Stimulated activated CD4-positive, alpha-beta T cell treated with anti-CD3 and anti-CD28 coated beads, Interleukin-1b, Interleukin-23, amount 100 ng/mL, for 48 hours (primary cell): Measurements from ENCODE around the gene SLC4A5.

Experiments used
- DNase-seq: peaks from one replicate; pipeline ENCODE4 v3.0.0-alpha.2; 2020

SLC4A5 gene

GRCh38 chr2:74307720-74308119 lies 35.5 kb downstream of the SLC4A5 start:
- no peak for DNase-seq

- no peak for DNase-seq
Measured at GRCh38 chr2:74304332-74305148, 38.7 kb downstream of the SLC4A5 start.

- no peak for DNase-seq
Measured at GRCh38 chr2:74302865-74303264, 40.4 kb downstream of the SLC4A5 start.

- no peak for DNase-seq
Measured at GRCh38 chr2:74301262-74301661, 42.0 kb downstream of the SLC4A5 start.

- DNase-seq = no peak
Measured at GRCh38 chr2:74300506-74300905, 42.7 kb downstream of the SLC4A5 start.

GRCh38 chr2:74297950-74298349 lies 45.3 kb downstream of the SLC4A5 start:
- no peak for DNase-seq

GRCh38 chr2:74297391-74297790 lies 45.8 kb downstream of the SLC4A5 start:
- no peak for DNase-seq

GRCh38 chr2:74293191-74293991 lies 49.8 kb downstream of the SLC4A5 start:
- no peak for DNase-seq

- DNase-seq = no peak
Measured at GRCh38 chr2:74292751-74293150, 50.5 kb downstream of the SLC4A5 start.

- no peak for DNase-seq
Measured at GRCh38 chr2:74291886-74292621, 51.2 kb downstream of the SLC4A5 start.

GRCh38 chr2:74291218-74291544 lies 52.0 kb downstream of the SLC4A5 start:
- DNase-seq = no peak

- DNase-seq = no peak
Measured at GRCh38 chr2:74290466-74291217, 52.6 kb downstream of the SLC4A5 start.

GRCh38 chr2:74290066-74290465 lies 53.1 kb downstream of the SLC4A5 start:
- DNase-seq = no peak

GRCh38 chr2:74286725-74287124 lies 56.5 kb downstream of the SLC4A5 start:
- peak; percentile 35 for DNase-seq

- no peak for DNase-seq
Measured at GRCh38 chr2:74281141-74281975, 61.9 kb downstream of the SLC4A5 start.

GRCh38 chr2:74278694-74279093 lies 64.5 kb downstream of the SLC4A5 start:
- DNase-seq = no peak

- DNase-seq = no peak
Measured at GRCh38 chr2:74278176-74278575, 65.0 kb downstream of the SLC4A5 start.

- no peak for DNase-seq
Measured at GRCh38 chr2:74275228-74275627, 68.0 kb downstream of the SLC4A5 start.

GRCh38 chr2:74269667-74270066 lies 73.5 kb downstream of the SLC4A5 start:
- no peak for DNase-seq

- DNase-seq = peak; percentile 62
Measured at GRCh38 chr2:74267068-74267467, 76.1 kb downstream of the SLC4A5 start.

GRCh38 chr2:74264281-74264680 lies 78.9 kb downstream of the SLC4A5 start:
- DNase-seq = no peak

- DNase-seq = no peak
Measured at GRCh38 chr2:74262681-74263080, 80.5 kb downstream of the SLC4A5 start.
